K562 treated with DMSO at 1 percent for 4 hours (cell line): ENCODE measurements around the gene OCEL1. TPM values are rescaled to one million over a fixed set of nuclear protein-coding genes. Genes with fewer than 3 reads are reported as not detected.

Source experiments
- total RNA-seq: library from RNA; unstranded; fragments of 300-600 nt; gene quantifications from 2 replicates; pipeline ENCODE4 v1.2.3, GENCODE V29; 2022; ENCODE audit not compliant: insufficient read depth

Gene OCEL1, protein sequence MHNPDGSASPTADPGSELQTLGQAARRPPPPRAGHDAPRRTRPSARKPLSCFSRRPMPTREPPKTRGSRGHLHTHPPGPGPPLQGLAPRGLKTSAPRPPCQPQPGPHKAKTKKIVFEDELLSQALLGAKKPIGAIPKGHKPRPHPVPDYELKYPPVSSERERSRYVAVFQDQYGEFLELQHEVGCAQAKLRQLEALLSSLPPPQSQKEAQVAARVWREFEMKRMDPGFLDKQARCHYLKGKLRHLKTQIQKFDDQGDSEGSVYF
- 60.4 and 70.3 TPM in 2 replicates for total RNA-seq

DNA sequence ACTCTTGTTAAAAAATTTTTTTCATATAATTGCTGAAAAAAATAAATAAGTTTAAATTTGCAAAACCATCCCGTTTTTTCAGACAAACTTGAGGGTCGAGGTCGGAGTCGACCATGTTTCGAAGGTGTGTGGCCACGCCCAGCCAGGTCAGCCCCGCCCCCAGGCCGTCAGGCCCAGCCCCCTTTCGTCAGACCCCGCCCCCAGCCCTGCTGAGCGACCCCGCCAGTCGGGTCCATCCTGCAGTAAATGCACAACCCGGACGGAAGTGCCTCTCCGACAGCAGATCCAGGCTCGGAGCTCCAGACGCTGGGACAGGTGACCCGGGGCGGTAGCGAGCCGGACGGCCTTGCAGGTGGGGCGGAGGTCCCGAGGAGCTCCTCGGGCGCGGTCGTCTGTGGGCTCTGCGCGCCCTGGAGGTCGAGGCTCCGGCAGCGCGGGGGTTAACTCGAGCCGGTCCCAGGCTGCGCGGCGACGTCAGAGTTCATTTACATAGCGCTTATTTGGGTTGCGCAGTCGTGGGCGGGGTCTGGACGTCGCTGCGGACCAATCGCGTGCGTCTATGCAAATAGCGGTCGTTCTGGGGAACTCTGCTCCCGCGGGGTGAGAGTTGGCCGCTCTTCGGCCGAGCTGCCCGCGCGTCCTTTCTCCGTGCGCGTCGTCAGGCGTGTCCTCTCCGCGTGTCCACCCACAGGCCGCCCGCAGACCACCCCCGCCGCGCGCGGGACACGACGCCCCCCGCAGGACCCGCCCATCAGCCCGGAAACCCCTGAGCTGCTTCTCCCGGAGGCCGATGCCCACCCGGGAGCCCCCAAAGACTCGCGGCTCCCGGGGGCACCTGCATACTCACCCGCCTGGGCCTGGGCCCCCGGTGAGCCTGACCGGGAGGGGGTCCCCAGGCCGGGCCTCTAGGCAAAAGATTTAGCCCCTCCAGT is at the start of gene OCEL1:
TSS of gene OCEL1 (plus strand) at position 225 of the 932 bp plus-strand sequence. CDS start at position 247, 22 bp downstream.

DNA sequence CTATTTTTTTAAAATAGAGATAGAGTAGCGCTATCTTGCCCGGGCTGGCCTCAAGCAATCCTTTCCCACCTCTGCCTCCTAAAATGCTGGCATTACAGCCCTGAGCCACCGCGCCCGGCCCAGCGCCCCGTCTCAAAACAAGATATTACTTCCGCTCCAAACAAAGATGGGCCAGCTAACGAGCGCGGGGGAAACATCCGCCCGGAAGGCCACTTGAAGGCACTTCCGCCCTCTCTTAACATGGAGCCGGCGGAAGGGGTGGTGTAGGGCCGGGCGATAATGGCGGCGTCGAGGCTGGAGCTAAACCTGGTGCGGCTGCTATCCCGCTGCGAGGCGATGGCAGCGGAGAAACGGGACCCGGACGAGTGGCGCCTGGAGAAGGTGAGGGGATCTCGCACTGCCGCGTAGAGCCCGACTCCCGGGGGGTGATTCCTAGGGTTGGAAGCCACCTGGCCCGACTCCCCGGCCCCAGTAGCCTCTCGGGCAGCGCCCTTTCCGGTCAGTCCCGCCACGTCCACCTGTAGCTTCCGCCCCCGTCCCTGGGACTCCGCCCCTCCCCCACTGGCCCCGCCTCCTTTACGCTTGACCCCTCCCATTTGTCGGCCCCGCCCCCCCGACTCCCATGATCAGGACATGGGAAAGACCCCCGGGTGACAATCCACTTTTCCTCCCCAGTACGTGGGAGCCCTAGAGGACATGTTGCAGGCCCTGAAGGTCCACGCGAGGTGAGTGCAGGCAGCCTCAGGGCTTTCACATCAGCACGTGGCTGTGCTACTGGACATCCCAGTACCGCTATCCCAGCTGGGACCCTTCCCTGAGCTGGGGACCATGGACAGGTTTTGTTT is 10.7 kb upstream of the OCEL1 start, which contains the start of gene USE1:
TSS of gene USE1 (plus strand) at position 231 of the 845 bp plus-strand sequence. CDS start at position 280, 49 bp downstream.

DNA sequence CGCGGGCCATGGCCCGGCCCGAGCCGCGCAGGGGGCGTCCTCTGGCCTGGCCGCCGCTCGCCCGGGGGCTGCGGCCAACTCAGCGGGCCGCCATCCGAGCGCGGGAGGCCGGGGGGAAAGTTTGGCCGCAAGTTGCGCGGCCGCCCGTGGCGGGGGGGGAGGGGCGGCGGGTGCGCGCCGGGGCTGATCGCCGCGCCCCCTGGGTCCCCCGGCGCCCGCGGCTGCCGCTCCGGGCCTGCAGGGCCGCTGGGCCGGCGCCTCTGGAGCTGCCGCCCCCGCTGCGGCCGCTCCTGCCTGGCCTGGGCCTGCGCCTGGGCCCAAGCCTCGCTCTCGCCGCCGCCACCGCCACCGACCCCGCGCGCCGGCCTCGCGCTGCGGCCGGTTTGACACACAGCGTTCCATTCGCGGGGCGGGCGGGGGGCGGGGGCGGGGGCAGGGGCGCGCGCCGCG is 19.5 kb downstream of the OCEL1 start, which contains the start of gene NR2F6:
TSS of gene NR2F6 (minus strand) at position 385 of the 450 bp plus-strand sequence. CDS start 699 bp downstream, outside the sequence.

DNA sequence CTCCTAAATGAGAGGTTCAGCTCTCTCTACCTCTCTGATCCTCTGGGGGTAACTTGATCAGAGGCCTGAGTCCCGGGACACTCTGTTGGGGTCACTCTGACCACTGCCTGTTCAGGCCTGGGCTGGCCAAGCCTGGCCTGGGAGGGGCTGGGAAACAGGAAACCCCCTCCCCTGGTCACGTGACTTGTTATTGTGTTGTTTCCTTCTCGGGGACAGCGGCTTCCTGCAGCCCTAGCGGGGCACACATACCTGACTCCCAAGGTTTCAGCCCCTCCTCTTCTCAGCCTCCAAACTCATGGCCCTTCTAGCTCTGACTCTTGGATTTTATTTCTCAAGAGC is 38.6 kb downstream of the OCEL1 start, which contains the start of gene USHBP1:
TSS of gene USHBP1 (minus strand) at position 105 of the 339 bp plus-strand sequence. CDS start 446 bp downstream, outside the sequence.

DNA sequence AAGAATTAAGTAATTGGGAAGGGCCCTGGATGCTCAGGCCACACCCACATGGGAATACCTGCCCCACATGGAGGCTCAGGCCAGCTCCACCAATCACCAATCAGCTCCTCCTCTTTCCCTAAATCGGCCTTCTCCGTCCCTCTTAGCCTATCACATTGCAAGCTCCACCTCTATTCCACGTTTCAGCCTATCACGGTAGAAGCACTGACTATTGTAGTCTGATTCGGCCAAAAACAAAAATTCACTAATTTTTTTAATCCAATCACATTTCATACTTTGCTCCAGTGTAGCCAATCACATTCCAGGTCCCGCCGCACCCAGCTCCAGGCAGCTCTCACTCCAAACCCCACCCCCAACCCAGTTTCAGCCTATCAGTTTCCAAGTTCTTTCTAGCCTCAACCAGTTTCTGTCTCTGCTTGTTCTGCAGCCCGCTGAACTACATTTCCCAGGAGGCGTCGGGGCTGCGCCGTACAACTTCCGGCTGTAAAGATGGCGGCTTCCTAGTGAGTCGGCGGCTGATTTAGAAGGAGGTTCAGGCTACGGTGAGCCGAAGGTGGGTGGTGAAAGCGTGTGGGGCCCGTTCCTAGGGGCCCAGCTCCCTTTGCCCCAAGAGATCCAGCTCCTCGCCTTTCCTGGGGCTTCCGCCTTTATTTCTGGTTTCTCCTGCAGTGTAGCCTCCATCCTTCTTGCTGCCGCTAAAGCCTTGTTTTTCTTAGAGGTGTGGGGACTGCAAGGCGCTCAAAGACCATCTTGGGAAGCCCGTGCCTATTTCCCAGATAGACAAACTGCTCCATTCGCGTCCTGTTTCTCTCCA is 41.2 kb downstream of the OCEL1 start, which contains the start of gene BABAM1:
TSS of gene BABAM1 (plus strand) at position 469 of the 814 bp plus-strand sequence. CDS start 1,364 bp downstream, outside the sequence.

Other genes starting within 250 kb of the OCEL1 start
- 1.4 and 1.8 TPM in 2 replicates for gene CPAMD8, start 199.4 kb upstream of the OCEL1 start, total RNA-seq
- 24.9 and 28.3 TPM in 2 replicates for gene HAUS8, start 150.8 kb upstream of the OCEL1 start, total RNA-seq
- 69.4 and 79.7 TPM in 2 replicates for gene MYO9B, start 150.4 kb upstream of the OCEL1 start, total RNA-seq
- gene USE1, start 10.9 kb upstream of the OCEL1 start, total RNA-seq: 39.2 and 46.9 TPM in 2 replicates
- 129 and 155 TPM in 2 replicates for gene NR2F6, start 19.7 kb downstream of the OCEL1 start, total RNA-seq
- not detected in 2 replicates for gene USHBP1, start 38.5 kb downstream of the OCEL1 start, total RNA-seq
- 90.0 and 120 TPM in 2 replicates for gene BABAM1, start 41.2 kb downstream of the OCEL1 start, total RNA-seq
- 2.9 and 4.2 TPM in 2 replicates for gene ANKLE1, start 55.7 kb downstream of the OCEL1 start, total RNA-seq
- 28.5 and 38.4 TPM in 2 replicates for gene ABHD8, start 77.2 kb downstream of the OCEL1 start, total RNA-seq
- gene MRPL34, start 79.6 kb downstream of the OCEL1 start, total RNA-seq: 106 and 115 TPM in 2 replicates
- 48.4 and 62.2 TPM in 2 replicates for gene DDA1, start 83.3 kb downstream of the OCEL1 start, total RNA-seq
- 7.5 and 12.0 TPM in 2 replicates for gene ANO8, start 108.6 kb downstream of the OCEL1 start, total RNA-seq
- gene GTPBP3, start 111.3 kb downstream of the OCEL1 start, total RNA-seq: 58.9 and 72.2 TPM in 2 replicates
- gene PLVAP, start 151.1 kb downstream of the OCEL1 start, total RNA-seq: 1.4 TPM in 1 of 2 replicates, not detected in the other
- gene CCDC194, start 168.0 kb downstream of the OCEL1 start, total RNA-seq: 1.3 TPM in 1 of 2 replicates, not detected in the other
- 559 and 568 TPM in 2 replicates for gene BST2, start 179.4 kb downstream of the OCEL1 start, total RNA-seq
- 75.4 and 81.5 TPM in 2 replicates for gene MVB12A, start 193.8 kb downstream of the OCEL1 start, total RNA-seq
- not detected in 2 replicates for gene TMEM221, start 222.4 kb downstream of the OCEL1 start, total RNA-seq
- not detected in 2 replicates for gene NXNL1, start 234.7 kb downstream of the OCEL1 start, total RNA-seq
- 2.2 and 3.1 TPM in 2 replicates for gene SLC27A1, start 244.3 kb downstream of the OCEL1 start, total RNA-seq